HEK293T (cell line): ENCODE measurements around the gene ZCCHC14.

Experiments
- ARNT ChIP-seq: fragments of 450-650 bp; IDR thresholded peaks from 2 replicates; pipeline ENCODE4 v1.6.1; 2017; ENCODE audit warnings: mild to moderate bottlenecking
- BHLHE40 ChIP-seq: fragments of 450-650 bp; IDR thresholded peaks from 2 replicates; pipeline ENCODE4 v1.6.1; 2016; ENCODE audit warnings: mild to moderate bottlenecking, moderate library complexity, borderline replicate concordance
- CTBP1 ChIP-seq: fragments of 450-650 bp; IDR thresholded peaks from 2 replicates; pipeline ENCODE4 v1.6.1; 2016; ENCODE audit warnings: borderline replicate concordance
- ELF4 ChIP-seq: fragments of 450-650 bp; IDR thresholded peaks from 2 replicates; pipeline ENCODE4 v1.6.1; 2017; ENCODE audit warnings: antibody characterized with exemption
- FOXK2 ChIP-seq: fragments of 450-650 bp; IDR thresholded peaks from 2 replicates; pipeline ENCODE4 v1.6.1; 2016; ENCODE audit warnings: mild to moderate bottlenecking
- FOXM1 ChIP-seq: fragments of 450-650 bp; IDR thresholded peaks from 2 replicates; pipeline ENCODE4 v1.6.1; 2017; ENCODE audit warnings: mild to moderate bottlenecking, borderline replicate concordance
- HDGF ChIP-seq: fragments of 450-650 bp; IDR thresholded peaks from 2 replicates; pipeline ENCODE4 v1.6.1; 2017; ENCODE audit warnings: antibody characterized with exemption, borderline replicate concordance
- LEF1 ChIP-seq: fragments of 450-650 bp; IDR thresholded peaks from 2 replicates; pipeline ENCODE4 v1.6.1; 2017; ENCODE audit warnings: mild to moderate bottlenecking, borderline replicate concordance
- NFRKB ChIP-seq: fragments of 450-650 bp; IDR thresholded peaks from 2 replicates; pipeline ENCODE4 v1.6.1; 2016; ENCODE audit warnings: mild to moderate bottlenecking, moderate library complexity
- SP1 ChIP-seq: fragments of 450-650 bp; IDR thresholded peaks from 2 replicates; pipeline ENCODE4 v1.6.1; 2017
- SUZ12 ChIP-seq: fragments of 450-650 bp; IDR thresholded peaks from 2 replicates; pipeline ENCODE4 v1.6.1; 2016; ENCODE audit warnings: mild to moderate bottlenecking
- TARDBP ChIP-seq: fragments of 450-650 bp; IDR thresholded peaks from 2 replicates; pipeline ENCODE4 v1.6.1; 2016
- TF ChIP-seq, protein P1 (sequence below): fragments of 450-650 bp; IDR thresholded peaks from 2 replicates; pipeline ENCODE4 v1.6.1; 2016

GRCh38 chr16:87524407-87524806 lies 31.6 kb upstream of the ZCCHC14 start:
- TF ChIP-seq TARDBP, result no peak
- no peak for TF ChIP-seq BHLHE40
- no peak for TF ChIP-seq SUZ12
- TF ChIP-seq ELF4, result no peak
- TF ChIP-seq LEF1, result no peak
- TF ChIP-seq NFRKB, result no peak
- no peak for TF ChIP-seq CTBP1
- no peak for TF ChIP-seq SP1
- TF ChIP-seq FOXK2, result no peak
- TF ChIP-seq, protein P1, sequence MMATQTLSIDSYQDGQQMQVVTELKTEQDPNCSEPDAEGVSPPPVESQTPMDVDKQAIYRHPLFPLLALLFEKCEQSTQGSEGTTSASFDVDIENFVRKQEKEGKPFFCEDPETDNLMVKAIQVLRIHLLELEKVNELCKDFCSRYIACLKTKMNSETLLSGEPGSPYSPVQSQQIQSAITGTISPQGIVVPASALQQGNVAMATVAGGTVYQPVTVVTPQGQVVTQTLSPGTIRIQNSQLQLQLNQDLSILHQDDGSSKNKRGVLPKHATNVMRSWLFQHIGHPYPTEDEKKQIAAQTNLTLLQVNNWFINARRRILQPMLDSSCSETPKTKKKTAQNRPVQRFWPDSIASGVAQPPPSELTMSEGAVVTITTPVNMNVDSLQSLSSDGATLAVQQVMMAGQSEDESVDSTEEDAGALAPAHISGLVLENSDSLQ, result no peak
- TF ChIP-seq ARNT, result no peak
- TF ChIP-seq HDGF, result no peak
- no peak for TF ChIP-seq FOXM1
